Measurements from ENCODE around the gene MYO16. TPM values are rescaled to one million over a fixed set of nuclear protein-coding genes. Genes with fewer than 3 reads are reported as not detected.

The MYO16 gene
- total RNA-seq, 1 experiment from 2014 or later = 0.19 TPM

DNA sequence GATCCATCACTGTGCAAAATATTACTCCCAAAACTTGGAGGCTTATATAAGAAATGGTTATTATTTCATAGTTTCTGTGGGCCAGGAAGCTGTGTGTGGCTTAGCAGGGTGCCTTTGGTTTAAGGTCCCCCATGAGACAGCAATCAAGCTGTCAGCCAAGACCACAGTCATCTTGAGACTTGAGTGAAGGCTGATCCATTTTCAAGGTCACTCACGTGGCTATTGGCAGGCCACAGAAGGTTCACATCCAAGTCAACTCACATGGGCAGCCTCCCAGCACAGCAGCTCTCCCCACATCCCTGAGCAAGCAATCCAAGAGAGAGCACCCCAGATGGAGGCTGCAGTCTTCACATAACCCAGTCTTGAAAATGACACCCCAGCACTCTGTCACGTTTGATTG is 537.4 kb downstream of the MYO16 start:
- no peaks in the 10 kb centered on the region for H3K9me3 Mint-ChIP-seq (ENCODE audit: low read depth, unreplicated experiment)
- no peaks in the 10 kb centered on the region for H3K36me3 Mint-ChIP-seq (ENCODE audit: insufficient read depth, unreplicated experiment)
- BruUV-seq (replicated peaks) = no TSS peak
- TF ChIP-seq CTCF (IDR thresholded peaks at IDR 0.05; ENCODE audit: unreplicated experiment) = no peak
- H3K4me1 Mint-ChIP-seq (ENCODE audit: low read depth, unreplicated experiment) = no peaks in the 10 kb centered on the region
- no peaks in the 10 kb centered on the region for H3K27me3 Mint-ChIP-seq (ENCODE audit: unreplicated experiment)
- H3K4me3 Mint-ChIP-seq (ENCODE audit: low read depth, unreplicated experiment) = no peak overlapping the region
- H3K27ac Mint-ChIP-seq (ENCODE audit: unreplicated experiment) = no peak overlapping the region
- CTCF ChIA-PET = no interaction called here
- DNase-seq = no peak
- intact Hi-C loops (cut with micrococcal nuclease; ENCODE audit: unreplicated experiment) = no loop called here

- H3K27ac Mint-ChIP-seq (ENCODE audit: unreplicated experiment) = no peak overlapping the region
- H3K4me1 Mint-ChIP-seq (ENCODE audit: low read depth, unreplicated experiment) = no peaks in the 10 kb centered on the region
- H3K4me3 Mint-ChIP-seq (ENCODE audit: low read depth, unreplicated experiment) = no peak overlapping the region
- H3K9me3 Mint-ChIP-seq (ENCODE audit: low read depth, unreplicated experiment) = no peaks in the 10 kb centered on the region
- no TSS peak for BruUV-seq (replicated peaks)
- intact Hi-C loops (cut with micrococcal nuclease; ENCODE audit: unreplicated experiment) = no loop called here
- no peak for TF ChIP-seq CTCF (IDR thresholded peaks at IDR 0.05; ENCODE audit: unreplicated experiment)
- no peaks in the 10 kb centered on the region for H3K27me3 Mint-ChIP-seq (ENCODE audit: unreplicated experiment)
- no peak for DNase-seq
- CTCF ChIA-PET = no interaction called here
- H3K36me3 Mint-ChIP-seq (ENCODE audit: insufficient read depth, unreplicated experiment) = no peaks in the 10 kb centered on the region
Observed at GRCh38 chr13:109172136-109172535, 542.7 kb downstream of the MYO16 start.

DNA sequence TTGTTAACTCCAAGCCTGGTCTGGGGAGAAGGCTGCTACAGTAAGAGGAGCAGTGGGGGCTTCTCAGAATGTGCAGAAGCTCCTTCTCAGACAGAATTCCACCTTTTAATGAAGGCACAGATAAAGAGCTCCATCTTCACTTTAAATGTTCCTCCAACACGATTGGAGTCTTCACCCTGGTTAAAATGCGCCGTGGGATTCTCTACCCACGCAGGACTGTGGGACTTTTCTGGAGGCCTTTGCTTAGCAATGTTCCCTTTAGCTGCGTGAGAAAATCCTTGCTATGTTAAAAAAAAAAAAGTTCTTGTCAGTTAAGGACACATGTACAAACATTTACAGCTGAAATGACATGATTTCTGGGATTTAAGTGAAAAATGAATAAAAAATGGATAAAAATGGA is 546.3 kb downstream of the MYO16 start:
- Mint-ChIP-seq H3K9me3 (ENCODE audit: low read depth, unreplicated experiment) (no peaks in the 10 kb centered on the region), H3K4me1 (ENCODE audit: low read depth, unreplicated experiment) (no peaks in the 10 kb centered on the region), H3K27ac (ENCODE audit: unreplicated experiment) (no peak overlapping the region), H3K36me3 (ENCODE audit: insufficient read depth, unreplicated experiment) (no peaks in the 10 kb centered on the region), H3K27me3 (ENCODE audit: unreplicated experiment) (no peaks in the 10 kb centered on the region), H3K4me3 (ENCODE audit: low read depth, unreplicated experiment) (no peak overlapping the region)
- no peak for DNase-seq
- intact Hi-C loops (cut with micrococcal nuclease; ENCODE audit: unreplicated experiment) = no loop called here
- CTCF ChIA-PET = no interaction called here
- no TSS peak for BruUV-seq (replicated peaks)
- TF ChIP-seq CTCF (IDR thresholded peaks at IDR 0.05; ENCODE audit: unreplicated experiment) = no peak

DNA sequence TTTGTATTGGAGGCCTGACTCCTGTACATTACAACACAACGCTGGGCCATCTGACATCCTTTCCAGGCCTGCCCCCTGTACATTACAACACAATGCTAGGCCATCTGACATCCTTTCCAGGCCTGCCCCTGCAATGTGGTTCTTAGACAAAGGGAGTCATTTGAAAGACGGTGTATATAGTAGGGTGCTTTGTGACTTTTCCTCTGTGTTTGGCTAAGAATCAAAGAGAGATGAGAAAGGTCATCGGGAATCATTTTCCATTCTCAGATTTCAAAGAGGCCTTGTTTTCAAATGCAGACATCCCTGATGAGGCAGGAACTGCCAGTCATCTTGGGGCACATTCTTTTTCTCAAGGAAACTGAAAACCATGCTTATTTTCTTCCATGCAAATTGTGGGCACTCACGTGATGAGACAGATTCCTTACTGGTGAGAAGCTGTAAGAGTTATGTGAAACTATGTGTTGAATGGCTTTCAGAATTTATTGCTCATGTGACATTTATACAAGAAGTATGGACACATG is 551.6 kb downstream of the MYO16 start:
- intact Hi-C loops (cut with micrococcal nuclease; ENCODE audit: unreplicated experiment) = no loop called here
- CTCF ChIA-PET = no interaction called here

More for the DNA sequence above, 551.6 kb downstream of the MYO16 start:
- DNase-seq = no peak
- Mint-ChIP-seq H3K36me3 (ENCODE audit: insufficient read depth, unreplicated experiment) (no peaks in the 10 kb centered on the region), H3K27me3 (ENCODE audit: unreplicated experiment) (no peaks in the 10 kb centered on the region), H3K4me1 (ENCODE audit: low read depth, unreplicated experiment) (no peaks in the 10 kb centered on the region), H3K9me3 (ENCODE audit: low read depth, unreplicated experiment) (no peaks in the 10 kb centered on the region), H3K4me3 (ENCODE audit: low read depth, unreplicated experiment) (no peak overlapping the region), H3K27ac (ENCODE audit: unreplicated experiment) (no peak overlapping the region)
- no peak for TF ChIP-seq CTCF (IDR thresholded peaks at IDR 0.05; ENCODE audit: unreplicated experiment)
- BruUV-seq (replicated peaks) = no TSS peak
